Measurements from ENCODE around the gene PPP6R2.

DNA sequence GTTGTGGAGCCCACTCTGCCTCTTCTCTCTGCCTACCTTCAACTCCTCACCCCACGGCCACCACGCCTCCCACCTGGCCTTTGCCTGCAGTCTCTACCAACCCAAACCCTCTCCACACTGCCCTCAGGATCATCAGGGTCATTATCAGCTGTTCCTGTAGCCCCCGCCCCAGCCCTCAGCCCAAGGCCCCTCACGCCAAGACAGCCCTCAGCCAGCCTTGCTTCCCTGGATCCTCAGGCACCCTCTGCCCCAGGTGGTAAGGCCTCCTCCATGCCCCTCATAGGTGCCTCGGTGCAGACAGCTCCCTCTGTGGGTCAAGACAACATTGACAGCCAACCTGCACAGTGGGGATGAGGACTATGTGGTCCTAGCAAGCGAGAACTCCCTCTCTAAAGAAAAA lies 130.0 kb downstream of the PPP6R2 start:
- TF ChIP-seq, protein P1, sequence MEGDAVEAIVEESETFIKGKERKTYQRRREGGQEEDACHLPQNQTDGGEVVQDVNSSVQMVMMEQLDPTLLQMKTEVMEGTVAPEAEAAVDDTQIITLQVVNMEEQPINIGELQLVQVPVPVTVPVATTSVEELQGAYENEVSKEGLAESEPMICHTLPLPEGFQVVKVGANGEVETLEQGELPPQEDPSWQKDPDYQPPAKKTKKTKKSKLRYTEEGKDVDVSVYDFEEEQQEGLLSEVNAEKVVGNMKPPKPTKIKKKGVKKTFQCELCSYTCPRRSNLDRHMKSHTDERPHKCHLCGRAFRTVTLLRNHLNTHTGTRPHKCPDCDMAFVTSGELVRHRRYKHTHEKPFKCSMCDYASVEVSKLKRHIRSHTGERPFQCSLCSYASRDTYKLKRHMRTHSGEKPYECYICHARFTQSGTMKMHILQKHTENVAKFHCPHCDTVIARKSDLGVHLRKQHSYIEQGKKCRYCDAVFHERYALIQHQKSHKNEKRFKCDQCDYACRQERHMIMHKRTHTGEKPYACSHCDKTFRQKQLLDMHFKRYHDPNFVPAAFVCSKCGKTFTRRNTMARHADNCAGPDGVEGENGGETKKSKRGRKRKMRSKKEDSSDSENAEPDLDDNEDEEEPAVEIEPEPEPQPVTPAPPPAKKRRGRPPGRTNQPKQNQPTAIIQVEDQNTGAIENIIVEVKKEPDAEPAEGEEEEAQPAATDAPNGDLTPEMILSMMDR (IDR thresholded peaks at IDR 0.05): no peak
- TF ChIP-seq POLR2A (IDR thresholded peaks at IDR 0.05) (no peak), POLR2AphosphoS5 (IDR thresholded peaks at IDR 0.05) (no peak), EP300 (IDR thresholded peaks at IDR 0.05) (no peak)
